Stimulated activated CD4-positive, alpha-beta T cell treated with anti-CD3 and anti-CD28 coated beads, Interleukin-4, amount 100 ng/mL, for 1 hour (primary cell): ENCODE results near the gene LRRC8C.

Experiments used
- DNase-seq: peaks from one replicate; pipeline ENCODE4 v3.0.0-alpha.2; 2020

LRRC8C gene

GRCh38 chr1:89635825-89636815, 3.2 kb downstream of the LRRC8C start:
- no peak for DNase-seq

GRCh38 chr1:89637496-89637895, 4.6 kb downstream of the LRRC8C start:
- no peak for DNase-seq

- no peak for DNase-seq
These were observed 7.5 kb downstream of the LRRC8C start for GRCh38 chr1:89640440-89640839.

- no peak for DNase-seq
These were observed 8.9 kb downstream of the LRRC8C start for GRCh38 chr1:89641781-89642180.

- DNase-seq, result no peak
These were observed 10.7 kb downstream of the LRRC8C start for GRCh38 chr1:89643577-89643976.

- no peak for DNase-seq
These were observed 11.3 kb downstream of the LRRC8C start for GRCh38 chr1:89644119-89644814.

- DNase-seq, result no peak
These were observed 13.3 kb downstream of the LRRC8C start for GRCh38 chr1:89646259-89646658.

GRCh38 chr1:89649783-89650182, 16.9 kb downstream of the LRRC8C start:
- no peak for DNase-seq

GRCh38 chr1:89652373-89652772, 19.5 kb downstream of the LRRC8C start:
- DNase-seq, result no peak

GRCh38 chr1:89657886-89658285, 25.0 kb downstream of the LRRC8C start:
- DNase-seq, result no peak

- DNase-seq, result no peak
These were observed 26.6 kb downstream of the LRRC8C start for GRCh38 chr1:89659322-89660081.

GRCh38 chr1:89660224-89661061, 27.5 kb downstream of the LRRC8C start:
- no peak for DNase-seq

- no peak for DNase-seq
These were observed 33.0 kb downstream of the LRRC8C start for GRCh38 chr1:89665941-89666340.

- DNase-seq, result no peak
These were observed 33.7 kb downstream of the LRRC8C start for GRCh38 chr1:89666640-89667039.

GRCh38 chr1:89667691-89668090, 34.8 kb downstream of the LRRC8C start:
- no peak for DNase-seq

GRCh38 chr1:89668961-89669360, 36.0 kb downstream of the LRRC8C start:
- no peak for DNase-seq

- DNase-seq, result no peak
These were observed 36.5 kb downstream of the LRRC8C start for GRCh38 chr1:89669441-89669840.

- no peak for DNase-seq
These were observed 37.2 kb downstream of the LRRC8C start for GRCh38 chr1:89670163-89670562.

- no peak for DNase-seq
These were observed 37.8 kb downstream of the LRRC8C start for GRCh38 chr1:89670711-89671110.

- DNase-seq, result no peak
These were observed 39.0 kb downstream of the LRRC8C start for GRCh38 chr1:89671775-89672488.

GRCh38 chr1:89672489-89673183, 39.7 kb downstream of the LRRC8C start:
- no peak for DNase-seq
